SJCRH30 (cell line): ENCODE results near the gene FANCF. TPM values are rescaled to one million over a fixed set of nuclear protein-coding genes. Genes with fewer than 3 reads are reported as not detected.
A peak's percentile ranks its signal among the peaks of the same experiment; 100 is the strongest.
"Not testable (repeated sequence)": the region's sequence is repeated elsewhere in the genome, so short reads cannot be mapped to it uniquely, and the experiment has no call there.

Experiments
- DNase-seq, 2 experiments: peaks; one replicate each; pipeline ENCODE4 v3.0.0-alpha.2; 2015 to 2020
- H3K27ac ChIP-seq: fragments of 250-450 bp; sonication (Bioruptor Pico); 2 replicates; pipeline ENCODE4 v1.5.1; 2020; ENCODE audit warnings: mild to moderate bottlenecking, moderate library complexity
- H3K27me3 ChIP-seq: fragments of 250-450 bp; sonication (Bioruptor Pico); 2 replicates; pipeline ENCODE4 v1.5.1; 2020; ENCODE audit warnings: mild to moderate bottlenecking, moderate library complexity
- H3K36me3 ChIP-seq: fragments of 250-450 bp; sonication (Bioruptor Pico); 2 replicates; pipeline ENCODE4 v1.5.1; 2020; ENCODE audit warnings: mild to moderate bottlenecking, moderate library complexity
- H3K4me1 ChIP-seq: fragments of 250-450 bp; sonication (Bioruptor Pico); 2 replicates; pipeline ENCODE4 v1.5.1; 2020; ENCODE audit warnings: mild to moderate bottlenecking, moderate library complexity
- H3K4me3 ChIP-seq: fragments of 250-450 bp; sonication (Bioruptor Pico); 2 replicates; pipeline ENCODE4 v1.5.1; 2020; ENCODE audit warnings: mild to moderate bottlenecking, moderate library complexity
- H3K9me3 ChIP-seq: fragments of 250-450 bp; sonication (Bioruptor Pico); replicated peaks from 2 replicates; pipeline ENCODE4 v1.5.1; 2020; ENCODE audit warnings: mild to moderate bottlenecking, moderate library complexity
- total RNA-seq: library from RNA; depleted of rRNA; stranded (reverse); fragments of >200 nt; shearing (Covaris generic); gene quantifications from 2 replicates; pipeline ENCODE4 v1.2.3, GENCODE V29; 2014; rRNA removed

The FANCF gene
- 8.7 and 9.8 TPM in 2 replicates for total RNA-seq

- peak within 1 kb of the TSS; percentile 68 for H3K27ac ChIP-seq
- no peaks in the 10 kb centered on the region for H3K27me3 ChIP-seq
- peak within 1 kb of the TSS; percentile 89 for H3K4me3 ChIP-seq
- DNase-seq: peak; percentile 96 to 99
- no peaks in the 10 kb centered on the region for H3K9me3 ChIP-seq
- H3K36me3 ChIP-seq: no peaks in the 10 kb centered on the region
- no peaks in the 10 kb centered on the region; the same call in 1 of the 2 replicates for H3K4me1 ChIP-seq
Measured at GRCh38 chr11:22625448-22626287, at the start of gene FANCF. Gene FANCF (minus strand): TSS chr11:22625823. CDS start chr11:22625810, 13 bp downstream.

GRCh38 chr11:22674470-22675439, 49.1 kb upstream of the FANCF start:
- no peak overlapping the region for H3K27ac ChIP-seq
- DNase-seq: no peak
- 0 out of 2 replicates have a peak, but pooled peaks cover 1% of the 10 kb centered on the region for H3K4me1 ChIP-seq
- H3K9me3 ChIP-seq: no peaks in the 10 kb centered on the region
- no peaks in the 10 kb centered on the region for H3K36me3 ChIP-seq
- no peaks in the 10 kb centered on the region for H3K27me3 ChIP-seq
- no peak overlapping the region for H3K4me3 ChIP-seq

- Histone ChIP-seq H3K27me3 (no peaks in the 10 kb centered on the region), H3K27ac (no peak overlapping the region), H3K9me3 (no peaks in the 10 kb centered on the region), H3K36me3 (no peaks in the 10 kb centered on the region), H3K4me3 (no peak overlapping the region), H3K4me1 (no peaks in the 10 kb centered on the region)
- DNase-seq: no peak
Measured at GRCh38 chr11:22671751-22672150, 46.1 kb upstream of the FANCF start.

- H3K4me3 ChIP-seq: no peak overlapping the region
- peak in 1 of 2 experiments; percentile 57 for DNase-seq
- no peaks in the 10 kb centered on the region for H3K4me1 ChIP-seq
- H3K27me3 ChIP-seq: no peaks in the 10 kb centered on the region
- no peaks in the 10 kb centered on the region for H3K9me3 ChIP-seq
- H3K27ac ChIP-seq: no peak overlapping the region
- H3K36me3 ChIP-seq: no peaks in the 10 kb centered on the region
Measured at GRCh38 chr11:22670830-22671229, 45.2 kb upstream of the FANCF start.

- Histone ChIP-seq H3K27me3 (no peaks in the 10 kb centered on the region), H3K4me1 (no peaks in the 10 kb centered on the region; the same call in 1 of the 2 replicates), H3K4me3 (no peak overlapping the region), H3K9me3 (0 out of 2 replicates have a peak, but pooled peaks cover under 1% of the 10 kb centered on the region), H3K27ac (no peak overlapping the region), H3K36me3 (no peaks in the 10 kb centered on the region)
- no peak for DNase-seq
Measured at GRCh38 chr11:22669368-22669767, 43.7 kb upstream of the FANCF start.

GRCh38 chr11:22668005-22668796, 42.6 kb upstream of the FANCF start:
- Histone ChIP-seq H3K27ac (no peak overlapping the region), H3K4me1 (no peaks in the 10 kb centered on the region; the same call in 1 of the 2 replicates), H3K27me3 (no peaks in the 10 kb centered on the region), H3K9me3 (0 out of 2 replicates have a peak, but pooled peaks cover 3% of the 10 kb centered on the region), H3K4me3 (no peak overlapping the region), H3K36me3 (no peaks in the 10 kb centered on the region)
- DNase-seq: no peak

- Histone ChIP-seq H3K9me3 (0 out of 2 replicates have a peak, but pooled peaks cover 3% of the 10 kb centered on the region), H3K27me3 (no peaks in the 10 kb centered on the region), H3K27ac (peak overlapping the region; percentile 45), H3K4me3 (peak overlapping the region; percentile 59), H3K36me3 (no peaks in the 10 kb centered on the region), H3K4me1 (no peaks in the 10 kb centered on the region; the same call in 1 of the 2 replicates)
- DNase-seq: peak; percentile 70 to 72
Measured at GRCh38 chr11:22666688-22667439, 41.2 kb upstream of the FANCF start.

- Histone ChIP-seq H3K27me3 (no peaks in the 10 kb centered on the region), H3K9me3 (0 out of 2 replicates have a peak, but pooled peaks cover 3% of the 10 kb centered on the region), H3K36me3 (no peaks in the 10 kb centered on the region), H3K27ac (peak within 1 kb of the TSS; percentile 45), H3K4me1 (no peaks in the 10 kb centered on the region; the same call in 1 of the 2 replicates), H3K4me3 (peak within 1 kb of the TSS; percentile 59)
- no peak for DNase-seq
Measured at GRCh38 chr11:22666325-22666687, 40.7 kb upstream of the FANCF start, which contains the start of gene GAS2. Gene GAS2 (plus strand): TSS chr11:22666611. CDS start chr11:22674870, 8,259 bp downstream.

- Histone ChIP-seq H3K4me3 (no peak overlapping the region), H3K4me1 (peaks cover 12% of the 10 kb centered on the region), H3K27ac (no peak overlapping the region), H3K36me3 (no peaks in the 10 kb centered on the region), H3K9me3 (0 out of 2 replicates have a peak, but pooled peaks cover 3% of the 10 kb centered on the region), H3K27me3 (no peaks in the 10 kb centered on the region)
- DNase-seq: no peak
Measured at GRCh38 chr11:22659783-22660182, 34.2 kb upstream of the FANCF start.

- H3K27me3 ChIP-seq: no peaks in the 10 kb centered on the region
- H3K36me3 ChIP-seq: no peaks in the 10 kb centered on the region
- peaks cover 12% of the 10 kb centered on the region for H3K4me1 ChIP-seq
- DNase-seq: no peak
- H3K27ac ChIP-seq: no peak overlapping the region
- no peak overlapping the region for H3K4me3 ChIP-seq
- no peaks in the 10 kb centered on the region for H3K9me3 ChIP-seq
Measured at GRCh38 chr11:22657101-22657694, 31.6 kb upstream of the FANCF start.

- Histone ChIP-seq H3K27ac (0 out of 2 replicates have a peak overlapping the region, but pooled peaks have one; percentile 12), H3K9me3 (no peaks in the 10 kb centered on the region), H3K36me3 (no peaks in the 10 kb centered on the region), H3K27me3 (no peaks in the 10 kb centered on the region), H3K4me3 (no peak overlapping the region), H3K4me1 (peaks cover 12% of the 10 kb centered on the region)
- peak in 1 of 2 experiments; percentile 61 for DNase-seq
Measured at GRCh38 chr11:22656130-22656529, 30.5 kb upstream of the FANCF start.

- peaks cover 12% of the 10 kb centered on the region for H3K4me1 ChIP-seq
- H3K4me3 ChIP-seq, H3K27me3 ChIP-seq, H3K9me3 ChIP-seq, DNase-seq, H3K36me3 ChIP-seq, H3K27ac ChIP-seq: not testable (repeated sequence)
Measured at GRCh38 chr11:22652346-22652745, 26.7 kb upstream of the FANCF start.

- H3K9me3 ChIP-seq: no peaks in the 10 kb centered on the region
- no peaks in the 10 kb centered on the region; the same call in 1 of the 2 replicates for H3K27me3 ChIP-seq
- H3K4me1 ChIP-seq: no peaks in the 10 kb centered on the region
- DNase-seq: no peak
- H3K36me3 ChIP-seq: no peaks in the 10 kb centered on the region; the same call in 1 of the 2 replicates
- H3K4me3 ChIP-seq: no peak overlapping the region
- H3K27ac ChIP-seq: no peak overlapping the region
Measured at GRCh38 chr11:22641559-22641958, 15.9 kb upstream of the FANCF start.
